GM19043 (cell line): ENCODE measurements around the gene FAM174C.

ENCODE experiments used
- ATAC-seq: cut with Tn5 transposase; IDR thresholded peaks from one replicate; pipeline ENCODE4 v1.9.1; 2021; ENCODE audit warnings: low read depth; ENCODE audit not compliant: unreplicated experiment

Gene FAM174C

GRCh38 chr19:1271528-1272422, 3.6 kb upstream of the FAM174C start:
- ATAC-seq, result no peak

- ATAC-seq, result no peak
These were observed 2.7 kb upstream of the FAM174C start for GRCh38 chr19:1272423-1273262.

- no peak for ATAC-seq
These were observed 1.9 kb upstream of the FAM174C start for GRCh38 chr19:1273263-1274041.

- ATAC-seq, result no peak
These were observed 1.1 kb upstream of the FAM174C start for GRCh38 chr19:1274081-1274851.

GRCh38 chr19:1274852-1275259, 474 bp upstream of the FAM174C start:
- ATAC-seq, result no peak

- no peak for ATAC-seq
These were observed 772 bp downstream of the FAM174C start for GRCh38 chr19:1275976-1276627.

GRCh38 chr19:1276628-1277022, 1.3 kb downstream of the FAM174C start:
- no peak for ATAC-seq

GRCh38 chr19:1277061-1277460, 1.7 kb downstream of the FAM174C start:
- no peak for ATAC-seq

GRCh38 chr19:1278074-1278473, 2.7 kb downstream of the FAM174C start:
- ATAC-seq, result no peak

GRCh38 chr19:1278713-1279660, 3.7 kb downstream of the FAM174C start:
- no peak for ATAC-seq

- no peak for ATAC-seq
These were observed 4.5 kb downstream of the FAM174C start for GRCh38 chr19:1279782-1280341.

- no peak for ATAC-seq
These were observed 5.6 kb downstream of the FAM174C start for GRCh38 chr19:1280636-1281568.

GRCh38 chr19:1281569-1282287, 6.4 kb downstream of the FAM174C start:
- ATAC-seq, result no peak

- no peak for ATAC-seq
These were observed 7.4 kb downstream of the FAM174C start for GRCh38 chr19:1282588-1283206.

- no peak for ATAC-seq
These were observed 8.0 kb downstream of the FAM174C start for GRCh38 chr19:1283207-1283916.
